Panc1 (cell line): ENCODE results near the gene PODNL1. TPM values are rescaled to one million over a fixed set of nuclear protein-coding genes. Genes with fewer than 3 reads are reported as not detected.

Experiments
- ATAC-seq: fragments of 200-7000 bp; cut with Tn5 transposase; 2 replicates; pipeline ENCODE4 v1.9.1; 2020; ENCODE audit warnings: mild to moderate bottlenecking, moderate library complexity
- BruUV-seq: library from RNA; stranded (reverse); fragments of 400-500 nt; replicated peaks from 2 replicates; lab custom pipeline; 2021; lab: Mats Ljungman, UMichigan
- CTCF ChIA-PET: fragments of 300-600 bp; sonication (Branson Sonifier 250); formaldehyde crosslinking; loops from one replicate; lab custom pipeline; 2022; ENCODE audit warnings: antibody characterized with exemption; lab: Charles Lee
- POLR2A ChIA-PET: fragments of 300-600 bp; sonication (Branson Sonifier 250); formaldehyde crosslinking; loops from one replicate; lab custom pipeline; 2022; ENCODE audit warnings: antibody characterized with exemption; lab: Charles Lee
- DNase-seq: peaks from one replicate; pipeline ENCODE4 v3.0.0-alpha.2; 2010; ENCODE audit warnings: low read depth, low spot score
- H3K27ac ChIP-seq: 2 replicates; pipeline ENCODE4 v1.5.1; 2011; ENCODE audit warnings: mild to moderate bottlenecking, low read length, inconsistent platforms
- H3K27me3 ChIP-seq: fragments of 200-500 bp; sonication (Bioruptor generic); 2 replicates; pipeline ENCODE4 v1.6.0; 2014; ENCODE audit warnings: low read length, inconsistent platforms; ENCODE audit not compliant: control insufficient read depth, insufficient read depth
- H3K36me3 ChIP-seq: fragments of 200-500 bp; sonication (Bioruptor generic); 2 replicates; pipeline ENCODE4 v1.5.1; 2014; ENCODE audit warnings: inconsistent platforms, mild to moderate bottlenecking, low read length, moderate library complexity; ENCODE audit not compliant: control insufficient read depth, insufficient read depth
- H3K4me1 ChIP-seq: 2 replicates; pipeline ENCODE4 v1.5.1; 2011; ENCODE audit warnings: inconsistent platforms, mild to moderate bottlenecking, low read length, moderate library complexity; ENCODE audit not compliant: control insufficient read depth, insufficient read depth
- H3K4me3 ChIP-seq, 2 experiments: 2 replicates each; pipeline ENCODE4 v1.5.1; 2011 to 2012; ENCODE audit warnings: low read depth in 2 of 2, low read length in 2 of 2, mild to moderate bottlenecking in 2 of 2, inconsistent platforms in 1 of 2, moderate library complexity in 1 of 2
- H3K9me3 ChIP-seq: fragments of 200-500 bp; sonication (Bioruptor generic); 2 replicates; pipeline ENCODE4 v1.5.1; 2014; ENCODE audit warnings: low read depth, mild to moderate bottlenecking, inconsistent platforms, low read length, moderate library complexity; ENCODE audit not compliant: control insufficient read depth, insufficient read depth
- CTCF ChIP-seq: fragments of 450-650 bp; IDR thresholded peaks from 2 replicates; pipeline ENCODE4 v1.5.1; 2017; ENCODE audit warnings: mild to moderate bottlenecking
- POLR2AphosphoS5 ChIP-seq: IDR thresholded peaks from 2 replicates; pipeline ENCODE4 v1.6.1; 2012; ENCODE audit warnings: mild to moderate bottlenecking, low read depth, low read length, moderate library complexity
- REST ChIP-seq, 2 experiments: IDR thresholded peaks; 2 replicates each; pipeline ENCODE4 v1.6.1; 2011 to 2012; ENCODE audit warnings: low read depth in 2 of 2, control low read depth in 1 of 2, low read length in 1 of 2, mild to moderate bottlenecking in 1 of 2, moderate library complexity in 1 of 2; ENCODE audit not compliant: insufficient read depth in 1 of 2
- SIN3A ChIP-seq: IDR thresholded peaks from 2 replicates; pipeline ENCODE4 v1.6.1; 2012; ENCODE audit warnings: low read depth, mild to moderate bottlenecking, low read length, moderate library complexity, borderline replicate concordance; ENCODE audit not compliant: insufficient read depth
- TCF7L2 ChIP-seq: IDR thresholded peaks from 2 replicates; pipeline ENCODE4 v1.6.1; 2011; ENCODE audit warnings: mild to moderate bottlenecking, low read depth, low read length, inconsistent platforms
- in situ Hi-C: cut with HindIII; loops from 2 replicates; pipeline ENCODE4 v1.10.0; 2016; ENCODE audit warnings: low sequenced_read_pairs, low pct_unique_long_range_greater_than_20kb
- intact Hi-C: fragments of 100-400 bp; cut with micrococcal nuclease; formaldehyde crosslinking; loops from one replicate; pipeline ENCODE4 v1.10.0; 2022; ENCODE audit not compliant: unreplicated experiment
- total RNA-seq: library from RNA; stranded (reverse); gene quantifications from one replicate; pipeline ENCODE4 v1.2.1, GENCODE V29; 2021; ENCODE audit not compliant: unreplicated experiment

PODNL1 gene
- total RNA-seq, 1 experiment from 2014 or later = 1.4 TPM

DNA sequence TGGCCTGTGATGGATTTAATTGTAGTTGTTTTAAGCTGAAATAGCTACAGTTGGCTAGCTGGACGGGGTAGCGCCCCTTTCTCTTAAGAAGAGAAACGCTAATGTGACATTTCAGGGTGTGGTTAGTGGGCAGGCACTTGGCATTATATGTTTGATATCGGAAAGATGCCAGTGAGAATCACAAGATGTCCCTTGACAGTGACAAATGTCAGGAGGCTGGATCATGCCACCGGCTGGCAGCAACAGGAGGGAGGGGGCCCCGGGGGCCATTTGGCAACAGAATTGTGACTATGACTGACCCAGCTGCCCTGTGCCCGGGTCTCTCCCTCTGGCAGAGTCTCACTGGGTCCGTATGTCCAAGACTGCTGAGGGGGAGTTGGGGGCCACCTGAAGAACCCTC is 18.8 kb upstream of the PODNL1 start:
- no peaks in the 10 kb centered on the region; the same call in 1 of the 2 replicates for H3K36me3 ChIP-seq
- peaks cover 6% of the 10 kb centered on the region for H3K4me1 ChIP-seq
- CTCF ChIA-PET = no interaction called here
- no peak overlapping the region for H3K4me3 ChIP-seq
- no TSS peak for BruUV-seq
- intact Hi-C loops (no loop called here), in situ Hi-C loops (no loop called here)
- ATAC-seq (no peak), DNase-seq (no peak)
- no peak for TF ChIP-seq CTCF
- TF ChIP-seq POLR2AphosphoS5 = no peak
- TF ChIP-seq REST (IDR thresholded peaks at IDR 0.05; ENCODE audit: insufficient read depth in 1 of 2, low read depth in 2 of 2, low read length in 1 of 2) = no peak
- no peak for TF ChIP-seq SIN3A
- no peak for TF ChIP-seq TCF7L2
- POLR2A ChIA-PET = no interaction called here
- no peaks in the 10 kb centered on the region for H3K9me3 ChIP-seq
- H3K27ac ChIP-seq = no peak overlapping the region
- H3K27me3 ChIP-seq = no peaks in the 10 kb centered on the region

DNA sequence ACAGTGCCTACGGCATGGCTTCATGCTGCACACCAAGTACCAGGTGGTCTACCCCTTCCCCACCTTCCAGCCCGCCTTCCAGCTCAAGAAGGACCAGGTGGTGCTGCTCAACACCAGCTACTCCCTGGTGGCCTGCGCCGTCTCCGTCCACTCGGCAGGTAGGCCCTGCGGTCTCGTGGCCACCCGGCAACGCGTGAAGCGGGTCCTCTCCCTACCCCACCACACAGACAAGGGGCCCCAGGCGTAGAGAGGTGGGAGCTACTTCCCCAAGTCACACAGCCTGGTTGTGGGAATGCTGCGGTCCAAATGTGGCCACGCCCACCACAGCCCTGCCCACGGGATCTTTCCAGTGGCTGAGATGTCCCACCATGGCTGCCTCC is 18.1 kb upstream of the PODNL1 start:
- Histone ChIP-seq H3K9me3 (no peaks in the 10 kb centered on the region), H3K27ac (no peak overlapping the region), H3K27me3 (no peaks in the 10 kb centered on the region), H3K4me3 (no peak overlapping the region), H3K36me3 (no peaks in the 10 kb centered on the region; the same call in 1 of the 2 replicates), H3K4me1 (peaks cover 6% of the 10 kb centered on the region)
- POLR2A ChIA-PET = interaction anchor here (0.7 kb wide), 1 partner anchor 26 kb away, joined by 8 read pairs; no protein-coding TSS in a partner anchor
- no peak for TF ChIP-seq SIN3A
- no peak for TF ChIP-seq CTCF
- TF ChIP-seq TCF7L2 = no peak
- TF ChIP-seq REST (IDR thresholded peaks at IDR 0.05; ENCODE audit: insufficient read depth in 1 of 2, low read depth in 2 of 2, low read length in 1 of 2) = no peak
- no peak for TF ChIP-seq POLR2AphosphoS5
- DNase-seq = no peak
- ATAC-seq = no peak
- intact Hi-C loops (no loop called here), in situ Hi-C loops (no loop called here)
- BruUV-seq = no TSS peak
- CTCF ChIA-PET = no interaction called here
